HG02840 (cell line): ENCODE data around the gene SELENOK.
"Not testable (repeated sequence)": the region's sequence is repeated elsewhere in the genome, so short reads cannot be mapped to it uniquely, and the experiment has no call there.

ENCODE experiments used
- ATAC-seq: cut with Tn5 transposase; IDR thresholded peaks from one replicate; pipeline ENCODE4 v1.9.1; 2021; ENCODE audit warnings: mild to moderate bottlenecking, moderate library complexity, moderate number of reproducible peaks; ENCODE audit not compliant: unreplicated experiment, low FRiP score

SELENOK gene

DNA sequence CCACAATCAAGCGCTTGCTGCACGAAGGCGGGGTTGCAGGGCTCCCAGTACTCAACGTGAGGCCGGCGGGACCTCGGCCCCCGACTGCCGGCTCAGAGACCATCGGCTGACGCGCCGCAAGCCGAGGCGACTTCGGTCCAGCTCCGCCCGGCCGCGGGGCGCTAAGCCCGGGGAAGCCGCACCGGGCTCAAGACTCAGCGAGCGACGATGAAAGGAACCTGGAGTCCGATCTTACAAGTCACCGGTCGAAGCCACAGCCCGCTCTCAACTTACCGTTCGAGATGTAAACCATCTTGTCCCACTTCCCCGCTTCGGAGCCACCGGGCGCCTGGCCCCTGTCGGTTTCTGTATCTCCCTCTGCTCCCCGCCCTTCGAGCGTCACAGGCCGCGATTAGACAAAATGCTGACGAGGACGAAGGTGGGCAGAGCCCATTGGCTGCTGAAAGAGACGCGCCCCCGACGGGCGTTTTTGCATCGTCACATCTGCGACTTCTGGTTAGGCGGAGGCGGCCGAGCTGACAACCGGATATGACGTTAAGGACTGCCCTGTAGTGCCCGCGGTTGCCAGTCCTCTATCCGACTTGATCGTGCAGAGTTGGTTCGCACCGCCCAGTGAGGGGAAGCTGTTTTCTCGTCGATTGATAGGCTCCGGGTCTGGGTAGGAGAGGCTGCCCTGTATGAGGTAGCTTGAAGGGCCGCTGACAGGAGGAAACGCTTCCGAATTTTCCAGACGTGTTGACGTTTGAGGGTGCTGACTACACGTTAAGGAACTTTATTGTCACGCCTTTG, at the start of gene SELENOK:
TSS of gene SELENOK (minus strand) at position 363 of the 789 bp plus-strand sequence.
- ATAC-seq: peak; percentile 96

DNA sequence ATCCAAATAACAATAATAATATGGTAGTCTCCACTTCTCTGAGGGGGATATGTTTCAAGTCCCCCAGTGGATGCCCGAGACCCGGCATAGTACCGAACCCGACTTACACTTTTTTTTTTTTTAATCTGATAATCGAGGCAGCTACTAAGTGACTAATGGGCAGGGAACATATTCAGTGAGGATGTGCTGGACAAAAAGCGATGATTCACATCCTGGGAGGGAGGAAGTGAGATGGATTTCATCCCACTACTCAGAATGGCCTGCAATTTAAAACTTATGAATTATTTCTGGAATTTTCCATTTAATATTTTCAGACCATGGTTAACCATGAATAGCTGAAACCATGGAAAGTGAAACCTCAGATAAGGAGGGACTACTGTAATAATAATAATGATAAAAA, 49.5 kb upstream of the SELENOK start:
- ATAC-seq: no peak

GRCh38 chr3:53940623-53941022, 49.0 kb upstream of the SELENOK start:
- no peak for ATAC-seq

DNA sequence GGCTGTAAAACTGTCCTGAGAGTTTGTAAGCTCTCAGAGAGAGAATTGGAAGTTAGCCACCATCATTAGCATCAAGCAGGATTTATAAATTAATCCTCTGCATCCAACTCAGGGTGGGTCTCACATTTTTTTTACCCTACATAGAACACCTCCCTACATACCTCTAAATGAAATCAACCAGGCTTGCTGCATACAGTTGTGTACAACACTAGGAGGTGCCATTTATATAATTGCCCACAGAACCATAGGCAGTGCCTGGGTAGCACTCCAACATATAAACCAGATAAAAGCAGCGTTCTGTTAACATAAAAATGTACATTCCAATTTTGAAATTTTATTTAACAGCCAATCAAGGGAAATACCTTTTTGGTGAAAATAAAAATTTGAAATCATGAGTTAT, 48.2 kb upstream of the SELENOK start:
- ATAC-seq: no peak

- no peak for ATAC-seq
These were observed 47.5 kb upstream of the SELENOK start for GRCh38 chr3:53939086-53939582.

DNA sequence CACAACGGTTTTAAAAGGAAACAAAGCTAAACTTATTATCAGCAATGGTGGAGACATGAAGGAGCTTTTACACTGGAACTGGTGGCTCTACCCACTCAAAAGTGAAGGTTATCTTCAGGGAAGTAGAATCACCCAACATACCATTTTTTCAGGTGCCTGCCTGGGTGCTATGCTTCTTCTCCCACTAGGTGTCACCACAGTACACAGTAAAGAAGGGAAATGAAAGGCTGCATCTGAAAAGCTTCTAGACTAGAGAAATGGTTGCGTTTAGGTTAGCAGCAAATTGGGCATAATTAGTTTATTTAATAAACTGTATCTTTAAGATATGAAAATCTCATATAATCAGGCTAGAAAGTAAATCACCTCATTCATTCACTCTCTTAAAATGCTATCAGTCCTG, 47.0 kb upstream of the SELENOK start:
- ATAC-seq: no peak

DNA sequence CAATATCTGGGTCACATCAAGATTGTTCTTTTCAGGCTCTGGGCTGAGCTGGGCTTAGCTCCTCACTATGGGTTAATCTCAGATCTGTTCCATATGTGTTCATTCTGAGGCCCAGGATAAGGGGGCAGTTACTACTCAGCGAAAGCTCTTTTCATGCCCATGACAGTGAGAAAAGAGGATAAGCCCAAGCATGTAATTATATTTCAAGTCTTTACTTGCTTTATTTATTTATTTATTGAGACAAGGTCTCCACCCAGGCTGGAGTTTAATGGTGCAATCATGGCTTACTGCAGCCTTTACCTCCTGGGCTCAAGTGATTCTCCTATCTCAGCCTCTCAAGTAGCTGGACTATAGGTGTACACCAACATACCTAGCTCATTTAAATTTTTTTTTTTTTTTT, 44.7 kb upstream of the SELENOK start:
- no peak for ATAC-seq

DNA sequence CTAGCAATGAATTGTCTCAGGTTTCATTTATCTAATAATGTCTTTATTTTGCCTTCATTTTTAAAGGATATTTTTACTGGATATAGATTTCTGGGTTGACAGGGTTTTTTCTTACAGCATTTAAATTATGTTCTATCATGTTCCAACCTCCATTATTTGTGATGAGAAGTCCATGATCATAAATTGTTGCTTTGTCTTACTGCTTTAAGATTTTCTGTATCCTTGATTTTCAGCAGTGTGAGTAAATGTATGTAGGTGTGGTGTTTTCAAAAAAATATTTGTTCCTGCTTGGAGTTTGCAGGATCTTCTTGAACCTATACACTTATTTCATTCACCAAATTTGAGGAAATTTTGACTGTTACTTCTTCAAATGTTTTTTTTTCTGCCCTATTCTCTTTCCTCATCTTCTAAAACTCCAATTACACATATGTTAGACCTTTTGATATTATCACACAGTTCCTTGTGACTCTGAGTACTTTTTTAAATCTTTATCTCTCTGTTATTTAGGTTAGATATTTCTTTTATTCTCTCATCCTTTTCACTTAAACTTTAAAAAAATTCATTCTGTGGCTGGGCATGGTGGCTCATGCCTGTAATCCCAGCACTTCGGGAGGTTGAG, 43.7 kb upstream of the SELENOK start:
- no peak for ATAC-seq

GRCh38 chr3:53927208-53927872, 35.7 kb upstream of the SELENOK start:
- ATAC-seq: not testable (repeated sequence)

- ATAC-seq: no peak
These were observed 29.6 kb upstream of the SELENOK start for GRCh38 chr3:53921296-53921695.

DNA sequence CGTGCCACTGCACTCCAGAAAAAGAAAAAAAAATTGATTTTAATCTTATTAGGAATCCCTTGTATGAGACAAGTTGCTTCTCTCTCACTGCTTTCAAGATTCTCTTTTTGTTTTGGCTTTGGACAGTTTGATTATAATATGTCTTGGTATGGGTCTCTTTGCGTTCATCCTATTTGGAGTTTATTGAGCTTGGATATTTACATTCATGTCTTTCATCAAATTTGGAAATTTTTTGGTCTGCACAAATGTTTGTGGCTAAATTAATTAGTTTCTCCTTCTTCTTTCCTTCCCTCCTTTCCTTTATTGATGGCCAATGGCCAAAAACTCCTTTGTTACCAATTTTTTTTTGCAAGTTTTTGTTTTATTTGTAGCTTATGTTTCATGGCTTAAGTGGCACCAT, 28.1 kb upstream of the SELENOK start:
- ATAC-seq: no peak

DNA sequence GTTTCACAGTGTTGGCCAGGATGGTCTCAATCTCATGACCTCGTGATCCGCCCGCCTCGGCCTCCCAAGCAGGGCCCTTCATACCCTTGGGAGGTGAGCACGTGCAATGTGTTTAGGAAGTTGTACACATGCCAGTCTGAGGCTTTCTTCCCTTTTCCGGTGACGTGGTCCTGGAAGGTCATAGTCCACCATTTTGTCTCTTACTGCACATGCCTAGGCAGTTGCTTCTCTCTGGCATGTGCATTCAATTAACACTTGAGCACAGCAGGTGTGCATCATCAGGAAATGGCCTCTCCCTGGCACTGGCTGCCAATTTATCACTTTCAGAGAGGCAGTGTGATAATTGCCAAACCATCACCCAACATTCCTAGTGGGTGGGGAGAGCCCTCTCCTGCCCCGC, 21.7 kb upstream of the SELENOK start:
- ATAC-seq: no peak

DNA sequence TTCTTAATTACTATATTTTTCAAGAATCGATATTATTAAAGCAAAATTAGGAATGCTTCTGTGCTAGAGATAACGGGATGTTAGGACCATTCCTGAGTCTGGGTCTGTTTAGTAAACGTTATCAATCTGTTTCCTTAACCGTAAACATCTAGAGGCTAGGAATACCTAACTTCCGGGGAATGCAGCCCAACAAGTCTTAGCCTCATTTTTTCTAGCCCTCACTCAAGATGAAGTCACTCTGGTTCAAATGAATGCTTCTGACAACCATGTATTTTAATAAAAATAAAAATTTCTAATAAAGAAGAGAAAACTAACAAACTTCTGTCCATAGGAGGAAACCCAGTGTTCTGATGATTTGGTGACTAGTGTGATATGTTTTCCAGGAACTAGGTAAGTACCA, 11.1 kb upstream of the SELENOK start:
- ATAC-seq: no peak

DNA sequence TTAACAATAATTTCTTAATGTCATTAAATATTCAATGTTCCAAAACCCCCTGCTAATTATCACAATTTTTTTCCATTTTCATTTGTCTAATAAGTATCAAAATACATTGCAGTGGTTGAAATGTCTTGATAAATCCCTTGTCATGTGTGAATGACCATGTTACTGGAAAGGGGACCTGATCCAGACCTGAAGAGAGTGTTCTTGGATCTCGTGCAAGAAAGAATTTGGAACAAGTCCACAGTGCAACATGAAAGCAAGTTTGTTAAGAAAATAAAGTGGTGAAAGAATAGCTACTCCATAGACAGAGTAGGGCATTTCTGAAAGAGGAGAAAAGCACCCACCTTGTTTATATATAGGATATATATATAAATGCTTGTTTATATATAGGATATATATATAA, 10.4 kb upstream of the SELENOK start:
- ATAC-seq: no peak

DNA sequence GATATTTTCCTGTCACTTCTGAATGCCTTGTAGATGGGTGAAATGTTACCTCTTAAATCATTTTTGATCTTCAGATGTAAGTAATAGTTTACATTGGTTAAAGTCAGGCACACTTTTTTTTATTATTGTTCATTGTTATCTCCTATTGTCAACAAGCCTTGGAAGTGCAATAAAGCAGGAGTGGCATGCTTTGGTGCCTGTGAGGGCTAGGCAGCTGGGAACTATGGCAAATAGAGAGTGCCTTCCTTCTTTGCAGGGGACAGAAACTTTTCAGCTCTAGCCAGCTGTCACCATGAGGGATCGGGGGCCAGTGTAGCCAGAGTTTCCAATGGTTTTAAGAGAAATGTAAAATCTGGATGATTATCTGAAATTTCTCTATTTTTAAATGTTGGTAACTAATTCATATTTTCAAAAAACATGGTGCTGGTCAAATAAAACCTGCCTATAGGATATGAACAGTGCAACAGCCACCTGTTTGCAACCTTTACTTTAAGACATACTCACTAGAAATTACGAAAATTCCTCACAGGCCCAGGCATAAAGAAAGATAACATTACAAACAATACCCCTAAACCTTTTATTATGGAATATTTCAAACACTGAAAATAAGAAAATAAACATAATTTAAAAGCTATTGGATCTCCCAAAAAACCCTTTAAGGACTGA, 9.1 kb upstream of the SELENOK start:
- ATAC-seq: no peak

GRCh38 chr3:53899750-53900149, 8.1 kb upstream of the SELENOK start:
- ATAC-seq: no peak

GRCh38 chr3:53892286-53892637, 603 bp upstream of the SELENOK start:
- no peak for ATAC-seq

DNA sequence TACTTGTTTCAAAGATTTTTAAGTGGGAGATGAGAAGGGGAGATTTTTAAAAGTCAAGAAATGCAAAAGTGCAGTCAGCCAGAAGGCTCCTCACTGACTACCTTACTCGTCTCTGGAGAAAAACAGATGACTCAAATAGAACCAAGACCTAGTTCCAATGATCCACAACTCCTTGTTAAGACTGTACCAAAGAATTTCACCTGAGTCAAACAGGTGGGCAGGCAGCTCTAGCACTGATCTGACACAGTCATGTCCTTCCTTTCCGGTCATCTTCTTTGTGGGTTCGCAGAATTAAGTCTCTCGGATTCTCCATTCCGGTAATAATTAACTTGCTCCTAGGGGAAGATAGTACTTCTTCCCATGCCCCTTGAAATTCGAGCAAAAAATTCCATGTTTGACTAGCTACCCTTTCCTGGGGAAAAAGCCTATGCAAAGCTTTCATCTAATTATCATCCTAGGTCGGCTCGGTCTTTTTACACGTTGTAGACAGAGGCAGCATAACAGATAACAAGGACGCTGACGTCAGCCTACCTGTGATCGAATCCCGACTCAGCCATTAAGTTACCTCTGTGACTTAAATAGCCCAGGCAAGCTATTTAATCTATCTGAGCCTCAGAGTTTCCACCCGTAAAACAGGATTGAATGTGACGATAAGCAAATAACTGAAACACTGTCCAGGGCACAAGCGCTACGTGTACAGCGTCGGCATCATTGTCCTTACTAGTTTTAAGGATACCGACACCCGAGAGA, 758 bp downstream of the SELENOK start:
- no peak for ATAC-seq

- ATAC-seq: no peak
These were observed 3.4 kb downstream of the SELENOK start for GRCh38 chr3:53888232-53888631.

- no peak for ATAC-seq
These were observed 4.2 kb downstream of the SELENOK start for GRCh38 chr3:53887446-53887845.
